Body of pancreas (tissue), 4 donors: ENCODE results near the gene MRPL40. TPM values are rescaled to one million over a fixed set of nuclear protein-coding genes. Genes with fewer than 3 reads are reported as not detected.

Source experiments
- ATAC-seq: fragments of 150-250 bp; one replicate; pipeline ENCODE4 v1.9.1; 2016
- DNase-seq, 4 donors: peaks; one replicate each; pipeline ENCODE4 v3.0.0-alpha.2; 2019
- H3K27ac ChIP-seq, 4 donors: fragments of 200-600 bp; sonication (generic); 1 replicate in 3 of 4; 2 replicates in 1 of 4; pipeline versions ENCODE4 v1.5.1 to v1.6.1; 2016 to 2019; ENCODE audit warnings: mild to moderate bottlenecking in 1 of 4, mixed read lengths in 1 of 4, moderate library complexity in 1 of 4
- H3K27me3 ChIP-seq, 2 donors: fragments of 200-600 bp; sonication (generic); one replicate each; pipeline ENCODE4 v1.6.0; 2016; ENCODE audit warnings: mild to moderate bottlenecking in 1 of 2
- H3K36me3 ChIP-seq, 2 donors: fragments of 200-600 bp; sonication (generic); replicated peaks in 1 of 2; 2 replicates each; pipeline ENCODE4 v1.5.1; 2016; ENCODE audit warnings: low read depth in 2 of 2; ENCODE audit not compliant: insufficient read depth in 1 of 2
- H3K4me1 ChIP-seq: fragments of 200-600 bp; sonication (generic); one replicate; pipeline ENCODE4 v1.6.0; 2016
- H3K4me3 ChIP-seq, 2 donors: fragments of 200-600 bp; sonication (generic); 1 replicate in 1 of 2; 2 replicates in 1 of 2; pipeline ENCODE4 v1.5.1; 2016 to 2019
- H3K9me3 ChIP-seq, 3 donors: fragments of 200-600 bp; sonication (generic); 1 replicate in 2 of 3; 2 replicates in 1 of 3; pipeline ENCODE4 v1.5.1; 2016
- CTCF ChIP-seq, 7 experiments: fragments of 450-650 bp in 4 of 7; fragments of 200-600 bp in 3 of 7; sonication (generic) in 3 of 7; IDR thresholded peaks; one replicate each; pipeline ENCODE4 v1.5.1; 2016 to 2019; ENCODE audit warnings: antibody characterized with exemption in 7 of 7
- POLR2A ChIP-seq, 3 donors: fragments of 450-650 bp; IDR thresholded peaks; one replicate each; pipeline ENCODE4 v1.6.1; 2016; ENCODE audit warnings: antibody characterized with exemption in 3 of 3, mild to moderate bottlenecking in 2 of 3
- WGBS, 2 donors: methylation state at CpG; one replicate each; pipeline ENCODE4 v1.1.5; 2017; 5-methylcytosine and 5-hydroxymethylcytosine counted together
- intact Hi-C: fragments of 100-400 bp; cut with DNase I; formaldehyde crosslinking; loops from one replicate; pipeline ENCODE4 v1.15.1; 2023
- total RNA-seq, 2 donors: library from RNA; depleted of rRNA; stranded (reverse); fragments of >200 nt; gene quantifications; one replicate each; pipeline ENCODE4 v1.1.0, GENCODE V29; 2016

The MRPL40 gene
- total RNA-seq, 2 donors from 2014 or later: 4.0 to 13.5 TPM

- Histone ChIP-seq H3K4me3 (no peak overlapping the region), H3K27ac (no peak overlapping the region), H3K4me1 (no peaks in the 10 kb centered on the region), H3K27me3 (no peaks in the 10 kb centered on the region), H3K36me3 (peaks cover 0 to 27% of the 10 kb centered on the region in 2 donors), H3K9me3 (no peaks in the 10 kb centered on the region)
- no peak for ATAC-seq
- TF ChIP-seq CTCF (IDR thresholded peaks at IDR 0.05) (no peak), POLR2A (IDR thresholded peaks at IDR 0.05) (no peak)
- DNase-seq: no peak
- WGBS, 2 donors: 72 to 86% methylated on average over 2 of the region's 2 CpGs
- intact Hi-C loops: no loop called here
Observed at GRCh38 chr22:19387038-19387437, 45.3 kb upstream of the MRPL40 start.

GRCh38 chr22:19387575-19387974, 44.8 kb upstream of the MRPL40 start:
- no peak for ATAC-seq
- H3K27me3 ChIP-seq: no peaks in the 10 kb centered on the region
- H3K4me1 ChIP-seq: no peaks in the 10 kb centered on the region
- intact Hi-C loops: no loop called here
- H3K27ac ChIP-seq: no peak overlapping the region
- TF ChIP-seq POLR2A (IDR thresholded peaks at IDR 0.05): no peak
- no peak for TF ChIP-seq CTCF (IDR thresholded peaks at IDR 0.05)
- peaks cover 0 to 27% of the 10 kb centered on the region in 2 donors for H3K36me3 ChIP-seq
- H3K4me3 ChIP-seq: no peak overlapping the region
- DNase-seq: no peak
- 94 to 98% methylated on average over 7 of the region's 7 CpGs for WGBS, 2 donors
- H3K9me3 ChIP-seq: no peaks in the 10 kb centered on the region

- DNase-seq (no peak), ATAC-seq (no peak)
- Histone ChIP-seq H3K36me3 (peaks cover 0 to 28% of the 10 kb centered on the region in 2 donors), H3K27ac (no peak overlapping the region), H3K9me3 (no peaks in the 10 kb centered on the region), H3K27me3 (no peaks in the 10 kb centered on the region), H3K4me1 (no peaks in the 10 kb centered on the region), H3K4me3 (no peak overlapping the region)
- intact Hi-C loops: no loop called here
- TF ChIP-seq CTCF (IDR thresholded peaks at IDR 0.05): no peak
- no peak for TF ChIP-seq POLR2A (IDR thresholded peaks at IDR 0.05)
- WGBS, 2 donors: 77 to 79% methylated on average over 5 of the region's 5 CpGs
Observed at GRCh38 chr22:19393704-19394103, 38.6 kb upstream of the MRPL40 start.

- intact Hi-C loops: no loop called here
- H3K36me3 ChIP-seq: peaks cover 0 to 28% of the 10 kb centered on the region in 2 donors
- H3K27me3 ChIP-seq: no peaks in the 10 kb centered on the region
- H3K4me1 ChIP-seq: no peaks in the 10 kb centered on the region
- ATAC-seq (no peak), DNase-seq (no peak)
- no peak overlapping the region for H3K27ac ChIP-seq
- TF ChIP-seq CTCF (IDR thresholded peaks at IDR 0.05): no peak
- WGBS, 2 donors: 83 to 85% methylated on average over 8 of the region's 8 CpGs
- no peak overlapping the region for H3K4me3 ChIP-seq
- H3K9me3 ChIP-seq: no peaks in the 10 kb centered on the region
Observed at GRCh38 chr22:19394274-19395050, 37.9 kb upstream of the MRPL40 start.

- Histone ChIP-seq H3K9me3 (no peaks in the 10 kb centered on the region), H3K27me3 (no peaks in the 10 kb centered on the region), H3K4me1 (no peaks in the 10 kb centered on the region), H3K27ac (no peak overlapping the region), H3K4me3 (no peak overlapping the region), H3K36me3 (peaks cover 0 to 27% of the 10 kb centered on the region in 2 donors)
- ATAC-seq (no peak), DNase-seq (no peak)
- intact Hi-C loops: no loop called here
- WGBS, 2 donors: 94 to 100% methylated on average over 3 to 4 of the region's 4 CpGs
- no peak for TF ChIP-seq POLR2A (IDR thresholded peaks at IDR 0.05)
- TF ChIP-seq CTCF (IDR thresholded peaks at IDR 0.05): no peak
Observed at GRCh38 chr22:19395276-19395675, 37.1 kb upstream of the MRPL40 start.
